GM23338 (cell line): Measurements from ENCODE around the gene CELF2. TPM values are rescaled to one million over a fixed set of nuclear protein-coding genes. Genes with fewer than 3 reads are reported as not detected.
A peak's percentile ranks its signal among the peaks of the same experiment; 100 is the strongest.

Experiments used
- ATAC-seq: fragments of 200-7000 bp; cut with Tn5 transposase; 3 replicates; pipeline ENCODE4 v1.9.1; 2020
- DNase-seq: peaks from one replicate; pipeline ENCODE4 v3.0.0-alpha.2; 2015; ENCODE audit warnings: low spot score
- H2AFZ ChIP-seq: fragments of 200-600 bp; sonication (generic); 2 replicates; pipeline ENCODE4 v1.8.0; 2016; ENCODE audit warnings: antibody characterized with exemption, mild to moderate bottlenecking, moderate library complexity
- H3F3A ChIP-seq: fragments of 200-600 bp; sonication (generic); replicated peaks from 2 replicates; pipeline ENCODE4 v1.8.0; 2017; ENCODE audit warnings: antibody characterized with exemption, mixed run types, low read depth
- H3K27ac ChIP-seq: fragments of 200-600 bp; sonication (generic); 2 replicates; pipeline ENCODE4 v1.6.1; 2016; ENCODE audit warnings: low read depth
- H3K27me3 ChIP-seq: fragments of 200-600 bp; sonication (generic); 2 replicates; pipeline ENCODE4 v1.8.0; 2016; ENCODE audit warnings: mild to moderate bottlenecking, mixed run types, moderate library complexity; ENCODE audit not compliant: insufficient read depth
- H3K36me3 ChIP-seq: fragments of 200-600 bp; sonication (generic); 2 replicates; pipeline ENCODE4 v1.8.0; 2016; ENCODE audit warnings: mild to moderate bottlenecking; ENCODE audit not compliant: insufficient read depth
- H3K4me1 ChIP-seq: fragments of 200-600 bp; sonication (generic); 2 replicates; pipeline ENCODE4 v1.8.0; 2016; ENCODE audit warnings: mild to moderate bottlenecking, moderate library complexity; ENCODE audit not compliant: insufficient read depth
- H3K4me2 ChIP-seq: fragments of 200-600 bp; sonication (generic); 2 replicates; pipeline ENCODE4 v1.7.1; 2017; ENCODE audit warnings: mixed run types
- H3K4me3 ChIP-seq: fragments of 200-600 bp; sonication (generic); 2 replicates; pipeline ENCODE4 v1.6.1; 2016; ENCODE audit warnings: mixed run types
- H3K79me2 ChIP-seq: fragments of 200-600 bp; sonication (generic); replicated peaks from 2 replicates; pipeline ENCODE4 v1.8.0; 2017; ENCODE audit warnings: mild to moderate bottlenecking; ENCODE audit not compliant: insufficient read depth
- H3K9me2 ChIP-seq: fragments of 200-600 bp; sonication (generic); 2 replicates; pipeline ENCODE4 v1.8.0; 2017; ENCODE audit not compliant: insufficient read depth
- H4K20me1 ChIP-seq: fragments of 200-600 bp; sonication (generic); replicated peaks from 2 replicates; pipeline ENCODE4 v1.8.0; 2017; ENCODE audit warnings: mild to moderate bottlenecking; ENCODE audit not compliant: insufficient read depth
- H3K27ac Mint-ChIP-seq: 2 replicates; pipeline ENCODE4 v1.8.0; 2020; ENCODE audit warnings: inconsistent platforms, mild to moderate bottlenecking, moderate library complexity, mixed read lengths
- H3K27me3 Mint-ChIP-seq: 3 replicates; pipeline ENCODE4 v1.8.0; 2022; ENCODE audit warnings: low read depth, mild to moderate bottlenecking, moderate library complexity, mixed read lengths, inconsistent platforms; ENCODE audit not compliant: insufficient read depth, poor library complexity
- H3K36me3 Mint-ChIP-seq: 3 replicates; pipeline ENCODE4 v1.8.0; 2021; ENCODE audit warnings: low read depth, mild to moderate bottlenecking, inconsistent platforms, moderate library complexity, mixed read lengths
- H3K4me1 Mint-ChIP-seq: 3 replicates; pipeline ENCODE4 v1.8.0; 2020; ENCODE audit warnings: mild to moderate bottlenecking, inconsistent platforms, mixed read lengths
- H3K4me3 Mint-ChIP-seq: 3 replicates; pipeline ENCODE4 v1.8.0; 2021; ENCODE audit warnings: moderate library complexity, mild to moderate bottlenecking, inconsistent platforms, mixed read lengths
- H3K9me3 Mint-ChIP-seq: 3 replicates; pipeline ENCODE4 v1.8.0; 2020; ENCODE audit warnings: moderate library complexity, mild to moderate bottlenecking, inconsistent platforms, mixed read lengths
- CREB1 ChIP-seq: fragments of 250-450 bp; sonication (Bioruptor Pico); IDR thresholded peaks from 2 replicates; pipeline ENCODE4 v1.5.0; 2020; ENCODE audit warnings: low read depth, mild to moderate bottlenecking, moderate library complexity
- EZH2phosphoT487 ChIP-seq: fragments of 200-600 bp; sonication (generic); IDR thresholded peaks from one replicate; pipeline ENCODE4 v1.8.1; 2018; ENCODE audit warnings: antibody characterized with exemption; ENCODE audit not compliant: unreplicated experiment
- JUNB ChIP-seq: IDR thresholded peaks from one replicate; pipeline ENCODE4 v1.6.1; 2016; ENCODE audit warnings: antibody characterized with exemption; ENCODE audit not compliant: unreplicated experiment
- NANOG ChIP-seq: IDR thresholded peaks from 2 replicates; pipeline ENCODE4 v1.6.1; 2016; ENCODE audit warnings: antibody characterized with exemption, borderline replicate concordance
- POLR2AphosphoS5 ChIP-seq: IDR thresholded peaks from 2 replicates; pipeline ENCODE4 v1.6.1; 2016; ENCODE audit warnings: antibody characterized with exemption, low read depth
- ZNF114 ChIP-seq: fragments of 250-450 bp; sonication (Bioruptor Pico); IDR thresholded peaks from 2 replicates; pipeline ENCODE4 v1.5.0; 2020; ENCODE audit warnings: mild to moderate bottlenecking, moderate library complexity
- ZNF331 ChIP-seq: fragments of 250-450 bp; sonication (Bioruptor Pico); IDR thresholded peaks from 2 replicates; pipeline ENCODE4 v1.5.0; 2020; ENCODE audit warnings: low read depth, mild to moderate bottlenecking, moderate library complexity
- polyA plus RNA-seq: library from polyadenylated mRNA; unstranded; fragments of >200 nt; fragmentation: Nextera tagmentation; extraction: Ambion mirVana; gene quantifications from 2 replicates; pipeline ENCODE4 v1.2.1, GENCODE V29; 2016
- total RNA-seq: library from RNA; depleted of rRNA; stranded (reverse); fragments of >200 nt; shearing (Covaris generic); gene quantifications from 2 replicates; pipeline ENCODE4 v1.2.3, GENCODE V29; 2014
- TF ChIP-seq, protein P1 (sequence below), 2 experiments: fragments of 200-600 bp in 1 of 2; sonication (generic) in 1 of 2; conservative IDR thresholded peaks; 2 replicates each; pipeline versions ENCODE4 v1.5.1 to v1.6.1; 2016 to 2017; ENCODE audit warnings: antibody characterized with exemption in 2 of 2, low read depth in 2 of 2, mild to moderate bottlenecking in 2 of 2, moderate library complexity in 1 of 2
- TF ChIP-seq, protein P2 (sequence below): fragments of 250-450 bp; sonication (Bioruptor Pico); IDR thresholded peaks from 2 replicates; pipeline ENCODE4 v1.5.0; 2020; ENCODE audit warnings: mild to moderate bottlenecking, moderate library complexity
- TF ChIP-seq, protein P3 (sequence below): IDR thresholded peaks from one replicate; pipeline ENCODE4 v1.6.1; 2018; ENCODE audit warnings: antibody characterized with exemption; ENCODE audit not compliant: unreplicated experiment

Gene CELF2
- total and polyA plus RNA-seq, 2 experiments from 2014 or later = 18.1 to 22.5 TPM

DNA sequence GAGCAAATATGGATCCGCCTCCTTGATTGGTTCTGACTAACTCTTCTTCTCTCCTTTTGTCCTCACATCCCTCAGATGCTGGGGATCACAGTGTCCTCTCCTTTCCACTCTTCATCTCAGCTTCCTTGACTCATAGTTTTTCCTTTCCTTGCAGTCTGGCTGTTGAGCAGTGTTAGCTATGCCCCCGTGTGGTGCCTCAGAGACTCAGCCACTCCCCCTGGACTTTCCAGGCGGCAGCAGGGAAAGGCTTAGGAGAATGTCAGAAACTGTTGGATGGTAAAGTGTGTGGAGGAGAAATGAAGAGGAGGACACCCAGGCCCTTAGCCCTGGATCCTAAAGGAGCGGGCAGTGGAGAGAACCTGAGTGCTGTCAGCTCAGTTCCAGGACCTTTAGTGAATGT is 267.5 kb downstream of the CELF2 start:
- Histone ChIP-seq H4K20me1 (0 out of 2 replicates have a peak, but pooled peaks cover 2% of the 10 kb centered on the region), H2AFZ (no peak overlapping the region), H3K79me2 (no peaks in the 10 kb centered on the region), H3K27ac (no peak overlapping the region), H3K27me3 (no peaks in the 10 kb centered on the region), H3K36me3 (no peaks in the 10 kb centered on the region), H3F3A (no peaks in the 10 kb centered on the region), H3K4me2 (no peak overlapping the region), H3K9me2 (0 out of 2 replicates have a peak, but pooled peaks cover 4% of the 10 kb centered on the region), H3K4me1 (no peaks in the 10 kb centered on the region), H3K4me3 (no peak overlapping the region)
- Mint-ChIP-seq H3K27ac (no peak overlapping the region), H3K36me3 (peaks cover 7% of the 10 kb centered on the region; the same call in 2 of the 3 replicates), H3K9me3 (no peaks in the 10 kb centered on the region), H3K4me1 (no peaks in the 10 kb centered on the region), H3K27me3 (no peaks in the 10 kb centered on the region), H3K4me3 (no peak overlapping the region)
- ATAC-seq = no peak
- TF ChIP-seq EZH2phosphoT487 = no peak
- TF ChIP-seq JUNB = no peak
- TF ChIP-seq, protein P1, sequence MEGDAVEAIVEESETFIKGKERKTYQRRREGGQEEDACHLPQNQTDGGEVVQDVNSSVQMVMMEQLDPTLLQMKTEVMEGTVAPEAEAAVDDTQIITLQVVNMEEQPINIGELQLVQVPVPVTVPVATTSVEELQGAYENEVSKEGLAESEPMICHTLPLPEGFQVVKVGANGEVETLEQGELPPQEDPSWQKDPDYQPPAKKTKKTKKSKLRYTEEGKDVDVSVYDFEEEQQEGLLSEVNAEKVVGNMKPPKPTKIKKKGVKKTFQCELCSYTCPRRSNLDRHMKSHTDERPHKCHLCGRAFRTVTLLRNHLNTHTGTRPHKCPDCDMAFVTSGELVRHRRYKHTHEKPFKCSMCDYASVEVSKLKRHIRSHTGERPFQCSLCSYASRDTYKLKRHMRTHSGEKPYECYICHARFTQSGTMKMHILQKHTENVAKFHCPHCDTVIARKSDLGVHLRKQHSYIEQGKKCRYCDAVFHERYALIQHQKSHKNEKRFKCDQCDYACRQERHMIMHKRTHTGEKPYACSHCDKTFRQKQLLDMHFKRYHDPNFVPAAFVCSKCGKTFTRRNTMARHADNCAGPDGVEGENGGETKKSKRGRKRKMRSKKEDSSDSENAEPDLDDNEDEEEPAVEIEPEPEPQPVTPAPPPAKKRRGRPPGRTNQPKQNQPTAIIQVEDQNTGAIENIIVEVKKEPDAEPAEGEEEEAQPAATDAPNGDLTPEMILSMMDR (conservative IDR thresholded peaks at IDR 0.05; ENCODE audit: low read depth in 2 of 2) = peak; percentile 15 to 41; a peak in 3 of 4 replicates
- no peak for DNase-seq

DNA sequence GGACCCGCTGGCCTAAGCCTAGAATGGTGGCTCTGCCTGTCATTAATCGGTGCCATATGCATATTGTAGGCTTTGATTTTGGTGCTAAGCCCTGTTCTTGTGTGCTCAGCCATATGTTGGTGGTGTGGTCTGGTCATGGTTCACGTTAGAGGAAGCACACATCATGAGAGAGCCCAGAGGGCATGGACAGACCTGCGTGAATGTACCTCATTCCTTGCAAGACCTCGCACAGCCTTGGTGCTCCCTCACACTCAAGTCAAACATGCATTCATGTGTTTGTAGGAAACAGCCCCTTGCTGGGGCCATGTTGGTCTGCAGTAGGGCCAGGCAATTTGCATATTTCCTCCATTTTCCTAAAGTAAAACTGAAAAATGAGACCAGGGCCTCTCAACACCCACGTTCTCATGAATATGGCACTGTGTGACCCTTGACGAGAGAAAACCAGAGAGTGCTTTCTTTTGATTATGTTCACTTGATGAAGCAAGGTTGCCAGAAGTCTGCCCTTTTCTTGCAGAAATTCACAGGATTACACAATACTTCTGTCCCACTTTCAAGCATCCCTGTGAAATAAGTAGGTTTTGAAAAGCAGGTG is 268.7 kb downstream of the CELF2 start:
- H3K36me3 Mint-ChIP-seq = peaks cover 4% of the 10 kb centered on the region; the same call in 1 of the 3 replicates
- Histone ChIP-seq H3K4me1 (no peaks in the 10 kb centered on the region), H3K4me2 (no peak overlapping the region), H3F3A (no peaks in the 10 kb centered on the region), H3K36me3 (no peaks in the 10 kb centered on the region), H3K27me3 (no peaks in the 10 kb centered on the region), H4K20me1 (0 out of 2 replicates have a peak, but pooled peaks cover 2% of the 10 kb centered on the region), H3K4me3 (no peak overlapping the region), H3K9me2 (0 out of 2 replicates have a peak, but pooled peaks cover 4% of the 10 kb centered on the region), H3K79me2 (no peaks in the 10 kb centered on the region), H2AFZ (no peak overlapping the region), H3K27ac (no peak overlapping the region)
- no peaks in the 10 kb centered on the region for H3K27me3 Mint-ChIP-seq
- ATAC-seq (no peak), DNase-seq (no peak)
- no peaks in the 10 kb centered on the region for H3K9me3 Mint-ChIP-seq
- H3K4me3 Mint-ChIP-seq = no peak overlapping the region
- H3K27ac Mint-ChIP-seq = no peak overlapping the region
- H3K4me1 Mint-ChIP-seq = no peaks in the 10 kb centered on the region
- TF ChIP-seq NANOG (no peak), JUNB (no peak), CREB1 (CRISPR knock-in tag) (no peak), ZNF114 (CRISPR knock-in tag) (no peak), ZNF331 (CRISPR knock-in tag) (no peak), EZH2phosphoT487 (no peak), POLR2AphosphoS5 (no peak)
- TF ChIP-seq, protein P2, sequence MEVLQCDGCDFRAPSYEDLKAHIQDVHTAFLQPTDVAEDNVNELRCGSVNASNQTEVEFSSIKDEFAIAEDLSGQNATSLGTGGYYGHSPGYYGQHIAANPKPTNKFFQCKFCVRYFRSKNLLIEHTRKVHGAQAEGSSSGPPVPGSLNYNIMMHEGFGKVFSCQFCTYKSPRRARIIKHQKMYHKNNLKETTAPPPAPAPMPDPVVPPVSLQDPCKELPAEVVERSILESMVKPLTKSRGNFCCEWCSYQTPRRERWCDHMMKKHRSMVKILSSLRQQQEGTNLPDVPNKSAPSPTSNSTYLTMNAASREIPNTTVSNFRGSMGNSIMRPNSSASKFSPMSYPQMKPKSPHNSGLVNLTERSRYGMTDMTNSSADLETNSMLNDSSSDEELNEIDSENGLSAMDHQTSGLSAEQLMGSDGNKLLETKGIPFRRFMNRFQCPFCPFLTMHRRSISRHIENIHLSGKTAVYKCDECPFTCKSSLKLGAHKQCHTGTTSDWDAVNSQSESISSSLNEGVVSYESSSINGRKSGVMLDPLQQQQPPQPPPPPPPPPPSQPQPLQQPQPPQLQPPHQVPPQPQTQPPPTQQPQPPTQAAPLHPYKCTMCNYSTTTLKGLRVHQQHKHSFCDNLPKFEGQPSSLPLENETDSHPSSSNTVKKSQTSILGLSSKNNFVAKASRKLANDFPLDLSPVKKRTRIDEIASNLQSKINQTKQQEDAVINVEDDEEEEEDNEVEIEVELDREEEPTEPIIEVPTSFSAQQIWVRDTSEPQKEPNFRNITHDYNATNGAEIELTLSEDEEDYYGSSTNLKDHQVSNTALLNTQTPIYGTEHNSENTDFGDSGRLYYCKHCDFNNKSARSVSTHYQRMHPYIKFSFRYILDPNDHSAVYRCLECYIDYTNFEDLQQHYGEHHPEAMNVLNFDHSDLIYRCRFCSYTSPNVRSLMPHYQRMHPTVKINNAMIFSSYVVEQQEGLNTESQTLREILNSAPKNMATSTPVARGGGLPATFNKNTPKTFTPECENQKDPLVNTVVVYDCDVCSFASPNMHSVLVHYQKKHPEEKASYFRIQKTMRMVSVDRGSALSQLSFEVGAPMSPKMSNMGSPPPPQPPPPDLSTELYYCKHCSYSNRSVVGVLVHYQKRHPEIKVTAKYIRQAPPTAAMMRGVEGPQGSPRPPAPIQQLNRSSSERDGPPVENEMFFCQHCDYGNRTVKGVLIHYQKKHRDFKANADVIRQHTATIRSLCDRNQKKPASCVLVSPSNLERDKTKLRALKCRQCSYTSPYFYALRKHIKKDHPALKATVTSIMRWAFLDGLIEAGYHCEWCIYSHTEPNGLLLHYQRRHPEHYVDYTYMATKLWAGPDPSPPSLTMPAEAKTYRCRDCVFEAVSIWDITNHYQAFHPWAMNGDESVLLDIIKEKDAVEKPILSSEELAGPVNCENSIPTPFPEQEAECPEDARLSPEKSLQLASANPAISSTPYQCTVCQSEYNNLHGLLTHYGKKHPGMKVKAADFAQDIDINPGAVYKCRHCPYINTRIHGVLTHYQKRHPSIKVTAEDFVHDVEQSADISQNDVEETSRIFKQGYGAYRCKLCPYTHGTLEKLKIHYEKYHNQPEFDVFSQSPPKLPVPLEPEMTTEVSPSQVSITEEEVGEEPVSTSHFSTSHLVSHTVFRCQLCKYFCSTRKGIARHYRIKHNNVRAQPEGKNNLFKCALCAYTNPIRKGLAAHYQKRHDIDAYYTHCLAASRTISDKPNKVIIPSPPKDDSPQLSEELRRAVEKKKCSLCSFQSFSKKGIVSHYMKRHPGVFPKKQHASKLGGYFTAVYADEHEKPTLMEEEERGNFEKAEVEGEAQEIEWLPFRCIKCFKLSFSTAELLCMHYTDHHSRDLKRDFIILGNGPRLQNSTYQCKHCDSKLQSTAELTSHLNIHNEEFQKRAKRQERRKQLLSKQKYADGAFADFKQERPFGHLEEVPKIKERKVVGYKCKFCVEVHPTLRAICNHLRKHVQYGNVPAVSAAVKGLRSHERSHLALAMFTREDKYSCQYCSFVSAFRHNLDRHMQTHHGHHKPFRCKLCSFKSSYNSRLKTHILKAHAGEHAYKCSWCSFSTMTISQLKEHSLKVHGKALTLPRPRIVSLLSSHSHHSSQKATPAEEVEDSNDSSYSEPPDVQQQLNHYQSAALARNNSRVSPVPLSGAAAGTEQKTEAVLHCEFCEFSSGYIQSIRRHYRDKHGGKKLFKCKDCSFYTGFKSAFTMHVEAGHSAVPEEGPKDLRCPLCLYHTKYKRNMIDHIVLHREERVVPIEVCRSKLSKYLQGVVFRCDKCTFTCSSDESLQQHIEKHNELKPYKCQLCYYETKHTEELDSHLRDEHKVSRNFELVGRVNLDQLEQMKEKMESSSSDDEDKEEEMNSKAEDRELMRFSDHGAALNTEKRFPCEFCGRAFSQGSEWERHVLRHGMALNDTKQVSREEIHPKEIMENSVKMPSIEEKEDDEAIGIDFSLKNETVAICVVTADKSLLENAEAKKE (CRISPR knock-in tag) = no peak
- TF ChIP-seq, protein P3, sequence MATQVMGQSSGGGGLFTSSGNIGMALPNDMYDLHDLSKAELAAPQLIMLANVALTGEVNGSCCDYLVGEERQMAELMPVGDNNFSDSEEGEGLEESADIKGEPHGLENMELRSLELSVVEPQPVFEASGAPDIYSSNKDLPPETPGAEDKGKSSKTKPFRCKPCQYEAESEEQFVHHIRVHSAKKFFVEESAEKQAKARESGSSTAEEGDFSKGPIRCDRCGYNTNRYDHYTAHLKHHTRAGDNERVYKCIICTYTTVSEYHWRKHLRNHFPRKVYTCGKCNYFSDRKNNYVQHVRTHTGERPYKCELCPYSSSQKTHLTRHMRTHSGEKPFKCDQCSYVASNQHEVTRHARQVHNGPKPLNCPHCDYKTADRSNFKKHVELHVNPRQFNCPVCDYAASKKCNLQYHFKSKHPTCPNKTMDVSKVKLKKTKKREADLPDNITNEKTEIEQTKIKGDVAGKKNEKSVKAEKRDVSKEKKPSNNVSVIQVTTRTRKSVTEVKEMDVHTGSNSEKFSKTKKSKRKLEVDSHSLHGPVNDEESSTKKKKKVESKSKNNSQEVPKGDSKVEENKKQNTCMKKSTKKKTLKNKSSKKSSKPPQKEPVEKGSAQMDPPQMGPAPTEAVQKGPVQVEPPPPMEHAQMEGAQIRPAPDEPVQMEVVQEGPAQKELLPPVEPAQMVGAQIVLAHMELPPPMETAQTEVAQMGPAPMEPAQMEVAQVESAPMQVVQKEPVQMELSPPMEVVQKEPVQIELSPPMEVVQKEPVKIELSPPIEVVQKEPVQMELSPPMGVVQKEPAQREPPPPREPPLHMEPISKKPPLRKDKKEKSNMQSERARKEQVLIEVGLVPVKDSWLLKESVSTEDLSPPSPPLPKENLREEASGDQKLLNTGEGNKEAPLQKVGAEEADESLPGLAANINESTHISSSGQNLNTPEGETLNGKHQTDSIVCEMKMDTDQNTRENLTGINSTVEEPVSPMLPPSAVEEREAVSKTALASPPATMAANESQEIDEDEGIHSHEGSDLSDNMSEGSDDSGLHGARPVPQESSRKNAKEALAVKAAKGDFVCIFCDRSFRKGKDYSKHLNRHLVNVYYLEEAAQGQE = no peak
